Sigmoid colon (tissue), 4 donors: ENCODE measurements around the gene SLF1.

Source experiments
- POLR2A ChIP-seq, 2 donors: fragments of 450-650 bp; IDR thresholded peaks; one replicate each; pipeline ENCODE4 v1.6.1; 2016; ENCODE audit warnings: antibody characterized with exemption in 2 of 2, mild to moderate bottlenecking in 2 of 2, moderate library complexity in 2 of 2
- POLR2AphosphoS5 ChIP-seq, 4 donors: sonication (generic); formaldehyde crosslinking; IDR thresholded peaks; one replicate each; pipeline ENCODE4 v1.6.1; 2017; ENCODE audit warnings: antibody characterized with exemption in 4 of 4
- TF ChIP-seq, protein P1 (sequence below), 4 experiments: fragments of 450-650 bp in 3 of 4; fragments of 200-600 bp in 1 of 4; IDR thresholded peaks; one replicate each; pipeline ENCODE4 v1.5.1; 2016 to 2019; ENCODE audit warnings: antibody characterized with exemption in 4 of 4, mild to moderate bottlenecking in 3 of 4, moderate library complexity in 2 of 4

DNA sequence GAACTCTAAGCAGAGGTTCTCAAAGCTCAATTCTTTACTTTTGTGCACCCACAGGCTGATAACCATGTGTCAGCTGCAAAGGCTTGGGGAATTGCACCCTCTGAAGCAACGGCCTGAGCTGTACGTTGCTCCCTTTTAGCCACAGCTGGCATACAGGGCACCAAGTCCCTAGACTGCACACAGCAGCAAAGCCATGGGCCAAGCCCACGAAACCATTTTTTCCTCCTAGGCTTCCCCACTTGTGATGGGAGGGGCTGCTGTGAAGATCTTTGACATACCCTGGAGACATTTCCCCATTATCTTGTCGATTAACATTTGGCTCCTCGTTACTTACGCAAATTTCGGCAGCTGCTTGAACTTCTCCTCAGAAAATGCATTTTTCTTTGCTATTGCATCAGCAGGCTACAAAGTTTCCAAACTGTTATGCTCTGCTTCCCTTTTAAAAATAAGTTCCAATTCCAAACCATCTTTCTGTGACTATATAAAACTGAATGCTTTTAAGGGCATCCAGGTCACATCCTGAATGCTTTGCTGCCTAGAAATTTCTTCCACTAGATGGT is 23.1 kb upstream of the SLF1 start:
- no peak for TF ChIP-seq POLR2AphosphoS5 (IDR thresholded peaks at IDR 0.05)
- TF ChIP-seq, protein P1, sequence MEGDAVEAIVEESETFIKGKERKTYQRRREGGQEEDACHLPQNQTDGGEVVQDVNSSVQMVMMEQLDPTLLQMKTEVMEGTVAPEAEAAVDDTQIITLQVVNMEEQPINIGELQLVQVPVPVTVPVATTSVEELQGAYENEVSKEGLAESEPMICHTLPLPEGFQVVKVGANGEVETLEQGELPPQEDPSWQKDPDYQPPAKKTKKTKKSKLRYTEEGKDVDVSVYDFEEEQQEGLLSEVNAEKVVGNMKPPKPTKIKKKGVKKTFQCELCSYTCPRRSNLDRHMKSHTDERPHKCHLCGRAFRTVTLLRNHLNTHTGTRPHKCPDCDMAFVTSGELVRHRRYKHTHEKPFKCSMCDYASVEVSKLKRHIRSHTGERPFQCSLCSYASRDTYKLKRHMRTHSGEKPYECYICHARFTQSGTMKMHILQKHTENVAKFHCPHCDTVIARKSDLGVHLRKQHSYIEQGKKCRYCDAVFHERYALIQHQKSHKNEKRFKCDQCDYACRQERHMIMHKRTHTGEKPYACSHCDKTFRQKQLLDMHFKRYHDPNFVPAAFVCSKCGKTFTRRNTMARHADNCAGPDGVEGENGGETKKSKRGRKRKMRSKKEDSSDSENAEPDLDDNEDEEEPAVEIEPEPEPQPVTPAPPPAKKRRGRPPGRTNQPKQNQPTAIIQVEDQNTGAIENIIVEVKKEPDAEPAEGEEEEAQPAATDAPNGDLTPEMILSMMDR (IDR thresholded peaks at IDR 0.05) = no peak
- no peak for TF ChIP-seq POLR2A (IDR thresholded peaks at IDR 0.05)
